Activated naive CD8-positive, alpha-beta T cell treated with anti-CD3 and anti-CD28 coated beads for 36 hours (primary cell): ENCODE data around the gene LRFN3. TPM values are rescaled to one million over a fixed set of nuclear protein-coding genes. Genes with fewer than 3 reads are reported as not detected.
"Not testable (repeated sequence)": the region's sequence is repeated elsewhere in the genome, so short reads cannot be mapped to it uniquely, and the experiment has no call there.

Source experiments
- DNase-seq: peaks from one replicate; pipeline ENCODE4 v3.0.0; 2021
- H3K27ac Mint-ChIP-seq: one replicate; pipeline ENCODE4 v1.8.0; 2022; ENCODE audit warnings: mild to moderate bottlenecking, moderate library complexity, mixed read lengths
- H3K27me3 Mint-ChIP-seq: one replicate; pipeline ENCODE4 v1.8.0; 2022; ENCODE audit warnings: mild to moderate bottlenecking, mixed read lengths
- H3K36me3 Mint-ChIP-seq: one replicate; pipeline ENCODE4 v1.8.0; 2021; ENCODE audit warnings: mild to moderate bottlenecking, mixed read lengths
- H3K4me1 Mint-ChIP-seq: one replicate; pipeline ENCODE4 v1.8.0; 2021; ENCODE audit warnings: mixed read lengths
- H3K4me3 Mint-ChIP-seq: one replicate; pipeline ENCODE4 v1.8.0; 2022; ENCODE audit warnings: mild to moderate bottlenecking, moderate library complexity, mixed read lengths
- H3K9me3 Mint-ChIP-seq: one replicate; pipeline ENCODE4 v1.8.0; 2022; ENCODE audit warnings: mixed read lengths
- total RNA-seq, 2 experiments: library from RNA; stranded (reverse); gene quantifications; one replicate each; pipeline ENCODE4 v1.2.3, GENCODE V29; 2021

The LRFN3 gene
- total RNA-seq, 2 experiments from 2014 or later: 5.8 to 7.1 TPM

GRCh38 chr19:35940839-35941238 is 4.7 kb downstream of the LRFN3 start:
- peaks cover 19% of the 10 kb centered on the region for H3K4me1 Mint-ChIP-seq
- no peak for DNase-seq
- no peak overlapping the region for H3K4me3 Mint-ChIP-seq
- H3K36me3 Mint-ChIP-seq: no peaks in the 10 kb centered on the region
- no peaks in the 10 kb centered on the region for H3K9me3 Mint-ChIP-seq
- no peak overlapping the region for H3K27ac Mint-ChIP-seq
- no peaks in the 10 kb centered on the region for H3K27me3 Mint-ChIP-seq

- no peak for DNase-seq
- no peaks in the 10 kb centered on the region for H3K27me3 Mint-ChIP-seq
- no peak overlapping the region for H3K4me3 Mint-ChIP-seq
- no peak overlapping the region for H3K27ac Mint-ChIP-seq
- peaks cover 14% of the 10 kb centered on the region for H3K4me1 Mint-ChIP-seq
- no peaks in the 10 kb centered on the region for H3K36me3 Mint-ChIP-seq
- H3K9me3 Mint-ChIP-seq: no peaks in the 10 kb centered on the region
Observed at GRCh38 chr19:35942235-35942634, 6.1 kb downstream of the LRFN3 start.

DNA sequence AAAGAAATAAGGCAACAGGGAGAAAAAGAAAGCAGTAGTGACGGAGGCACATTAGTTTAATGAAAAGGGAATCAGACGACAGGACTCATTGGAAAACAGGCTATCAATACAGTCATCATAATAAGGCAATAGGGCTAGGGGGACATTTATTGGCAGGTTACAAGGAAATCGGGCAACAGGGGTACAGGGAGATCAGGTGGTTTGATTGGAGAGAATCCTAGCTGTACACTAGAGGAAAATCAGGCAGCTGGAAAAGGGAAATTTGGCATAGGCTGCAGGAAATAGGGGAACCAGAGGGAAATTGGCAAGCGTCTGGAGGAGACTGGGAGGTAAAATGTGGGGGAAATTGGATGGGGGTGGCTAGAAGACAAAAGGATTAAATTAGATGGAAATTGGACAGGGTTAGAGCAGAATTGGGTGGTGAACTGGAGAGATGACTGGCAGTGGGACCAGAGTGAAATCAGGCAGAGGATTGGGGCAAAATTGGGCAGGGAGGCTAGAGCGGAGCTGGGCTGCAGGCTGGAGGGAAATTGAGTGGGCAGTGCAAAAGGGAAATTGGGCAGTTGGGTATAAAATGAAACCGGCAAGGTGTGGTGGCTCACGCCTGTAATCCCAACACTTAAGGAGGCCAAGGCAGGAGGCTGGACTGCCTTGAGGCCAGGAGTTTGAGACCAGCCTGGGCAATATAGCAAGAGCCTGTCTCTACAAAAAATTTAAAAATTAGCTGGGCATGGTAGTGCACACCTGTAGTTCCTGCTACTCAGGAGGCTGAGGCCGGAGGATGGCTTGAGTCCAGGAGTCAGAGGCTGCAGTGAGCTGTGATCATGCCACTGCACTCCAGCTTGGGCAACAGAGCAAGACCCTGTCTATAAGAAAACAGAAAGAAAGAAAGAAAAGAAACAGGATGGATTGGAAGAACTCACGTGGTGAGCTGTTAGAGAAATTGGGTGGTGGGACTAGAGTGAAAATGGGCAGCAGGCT is 7.4 kb downstream of the LRFN3 start:
- Mint-ChIP-seq H3K27ac (no peak overlapping the region), H3K4me1 (peaks cover 3% of the 10 kb centered on the region), H3K27me3 (no peaks in the 10 kb centered on the region), H3K4me3 (no peak overlapping the region), H3K9me3 (no peaks in the 10 kb centered on the region), H3K36me3 (no peaks in the 10 kb centered on the region)
- DNase-seq: no peak

DNA sequence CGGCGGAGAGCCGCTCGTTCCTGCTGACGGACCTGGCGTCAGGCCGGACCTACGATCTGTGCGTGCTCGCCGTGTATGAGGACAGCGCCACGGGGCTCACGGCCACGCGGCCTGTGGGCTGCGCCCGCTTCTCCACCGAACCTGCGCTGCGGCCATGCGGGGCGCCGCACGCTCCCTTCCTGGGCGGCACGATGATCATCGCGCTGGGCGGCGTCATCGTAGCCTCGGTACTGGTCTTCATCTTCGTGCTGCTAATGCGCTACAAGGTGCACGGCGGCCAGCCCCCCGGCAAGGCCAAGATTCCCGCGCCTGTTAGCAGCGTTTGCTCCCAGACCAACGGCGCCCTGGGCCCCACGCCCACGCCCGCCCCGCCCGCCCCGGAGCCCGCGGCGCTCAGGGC is 8.4 kb downstream of the LRFN3 start:
- Mint-ChIP-seq H3K27ac (no peak overlapping the region), H3K9me3 (no peaks in the 10 kb centered on the region), H3K4me3 (no peak overlapping the region), H3K4me1 (no peaks in the 10 kb centered on the region), H3K36me3 (no peaks in the 10 kb centered on the region), H3K27me3 (no peaks in the 10 kb centered on the region)
- DNase-seq: no peak

DNA sequence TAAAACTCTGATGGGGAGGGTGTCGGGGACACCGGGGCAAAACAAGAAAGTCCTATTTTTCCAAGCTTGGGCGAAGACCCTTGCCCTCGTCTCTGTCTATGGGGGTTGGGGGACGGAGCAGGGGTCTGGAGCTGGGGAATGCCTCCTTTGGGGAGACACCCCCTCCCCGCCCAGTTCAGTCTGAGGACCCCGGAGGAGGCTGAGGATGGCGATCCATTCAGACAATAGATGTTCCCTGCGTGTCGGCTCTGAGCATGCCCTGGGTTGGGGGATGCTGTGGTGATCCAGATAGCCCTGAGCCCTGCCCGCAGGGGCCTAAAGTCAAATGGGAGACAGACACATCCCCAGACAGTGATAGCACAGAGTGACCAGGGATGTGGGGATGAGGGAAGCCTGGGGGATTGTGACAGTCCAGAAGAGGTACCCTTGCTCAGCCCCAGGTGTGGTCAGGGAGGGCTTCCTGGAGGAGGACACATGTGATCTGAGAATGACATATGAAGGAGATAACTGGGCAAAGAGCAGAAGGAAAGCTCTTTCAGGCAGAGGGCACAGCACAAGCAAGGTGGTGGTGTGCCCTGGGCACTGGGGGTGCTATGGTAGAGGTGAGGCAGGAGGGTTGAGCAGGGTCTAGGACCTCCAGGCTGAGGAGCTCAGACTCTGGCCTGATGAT is 9.1 kb downstream of the LRFN3 start:
- no peak overlapping the region for H3K4me3 Mint-ChIP-seq
- H3K27me3 Mint-ChIP-seq: no peaks in the 10 kb centered on the region
- DNase-seq: no peak
- H3K36me3 Mint-ChIP-seq: no peaks in the 10 kb centered on the region
- no peaks in the 10 kb centered on the region for H3K4me1 Mint-ChIP-seq
- no peak overlapping the region for H3K27ac Mint-ChIP-seq
- H3K9me3 Mint-ChIP-seq: no peaks in the 10 kb centered on the region

DNA sequence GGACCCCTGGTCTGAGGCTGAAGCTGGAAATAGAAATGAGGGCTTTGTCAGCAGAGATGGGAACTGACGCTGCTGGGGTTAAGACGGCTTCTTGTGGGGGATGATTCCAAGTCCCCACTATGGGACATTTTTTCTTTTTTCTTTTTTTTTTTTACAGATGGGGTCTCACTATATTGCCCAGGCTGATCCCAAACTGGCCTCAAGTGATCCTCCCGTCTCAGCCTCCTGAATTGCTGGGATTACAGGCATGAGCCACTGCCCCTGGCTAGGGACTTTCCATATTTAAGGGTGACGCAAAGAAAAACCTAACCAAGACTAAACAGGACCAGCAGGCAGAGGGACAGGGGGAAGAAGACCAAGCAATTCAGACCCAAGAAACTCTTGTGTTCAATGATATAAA is 10.0 kb downstream of the LRFN3 start:
- no peak for DNase-seq
- no peaks in the 10 kb centered on the region for H3K4me1 Mint-ChIP-seq
- H3K27ac Mint-ChIP-seq: no peak overlapping the region
- H3K4me3 Mint-ChIP-seq: no peak overlapping the region
- H3K27me3 Mint-ChIP-seq: no peaks in the 10 kb centered on the region
- H3K9me3 Mint-ChIP-seq: no peaks in the 10 kb centered on the region
- no peaks in the 10 kb centered on the region for H3K36me3 Mint-ChIP-seq

GRCh38 chr19:35949131-35949530 is 13.0 kb downstream of the LRFN3 start:
- no peak overlapping the region for H3K27ac Mint-ChIP-seq
- no peaks in the 10 kb centered on the region for H3K9me3 Mint-ChIP-seq
- peaks cover 18% of the 10 kb centered on the region for H3K4me1 Mint-ChIP-seq
- no peak for DNase-seq
- no peaks in the 10 kb centered on the region for H3K27me3 Mint-ChIP-seq
- H3K4me3 Mint-ChIP-seq: no peak overlapping the region
- H3K36me3 Mint-ChIP-seq: no peaks in the 10 kb centered on the region

DNA sequence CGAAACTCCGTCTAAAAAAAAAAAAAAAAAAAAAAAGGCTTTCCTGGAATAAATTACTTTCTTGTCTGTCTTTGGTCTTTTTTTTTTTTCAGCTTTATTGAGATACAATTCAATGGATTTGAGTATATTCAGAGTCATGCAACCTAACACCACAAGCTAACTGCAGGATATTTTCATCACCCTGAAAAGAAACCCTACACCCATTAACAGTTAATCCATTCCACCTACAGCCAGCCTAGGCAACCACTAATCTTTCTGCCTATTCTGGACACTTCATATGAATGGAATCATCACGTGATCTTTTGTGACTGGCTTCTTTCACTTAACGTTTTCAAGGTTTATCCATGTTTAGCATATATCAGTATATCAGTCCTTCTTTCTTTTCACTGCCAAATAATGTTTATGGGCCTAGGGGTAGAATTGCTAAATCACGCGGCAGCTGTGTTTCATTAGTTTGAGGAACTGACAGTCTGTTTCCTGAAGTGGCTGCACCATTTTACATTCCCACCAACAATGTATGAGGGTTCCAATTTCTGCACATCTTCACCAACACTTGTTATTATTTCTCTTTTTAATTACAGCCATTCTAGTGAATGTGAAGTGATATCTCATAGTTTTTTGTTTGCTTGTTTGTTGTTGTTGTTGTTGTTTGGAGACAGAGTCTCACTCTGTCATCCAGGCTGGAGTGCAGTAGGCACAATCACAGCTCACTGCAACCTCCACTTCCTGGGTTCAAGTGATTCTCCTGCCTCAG is 19.9 kb downstream of the LRFN3 start:
- peaks cover 28% of the 10 kb centered on the region for H3K4me1 Mint-ChIP-seq
- H3K27ac Mint-ChIP-seq: no peak overlapping the region
- peaks cover 3% of the 10 kb centered on the region for H3K9me3 Mint-ChIP-seq
- H3K4me3 Mint-ChIP-seq: no peak overlapping the region
- H3K27me3 Mint-ChIP-seq: peaks cover 5% of the 10 kb centered on the region
- no peaks in the 10 kb centered on the region for H3K36me3 Mint-ChIP-seq
- DNase-seq: no peak

GRCh38 chr19:35957411-35957810 is 21.2 kb downstream of the LRFN3 start:
- not testable (repeated sequence) for H3K27ac Mint-ChIP-seq, H3K36me3 Mint-ChIP-seq

DNA sequence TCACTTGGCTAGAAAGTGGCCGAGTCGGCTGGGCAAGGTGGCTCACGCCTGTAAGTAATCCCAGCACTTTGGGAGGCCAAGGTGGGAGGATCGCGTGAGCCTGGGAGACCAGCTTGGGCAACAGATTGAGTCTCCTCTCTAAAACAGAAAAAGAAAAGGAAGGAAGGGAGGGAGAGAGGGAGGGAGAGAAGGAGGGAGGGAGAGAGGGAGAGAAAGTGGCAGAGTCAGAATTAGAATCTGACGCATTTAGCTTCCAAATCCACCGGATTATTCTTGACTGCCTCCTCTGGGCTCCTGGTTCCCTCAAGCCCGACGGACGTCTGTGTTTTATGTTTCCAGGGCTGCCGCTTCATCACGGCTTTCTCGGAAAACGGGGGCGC is 22.5 kb downstream of the LRFN3 start:
- Mint-ChIP-seq H3K36me3 (no peaks in the 10 kb centered on the region), H3K4me3 (no peak overlapping the region), H3K27me3 (peaks cover 8% of the 10 kb centered on the region), H3K9me3 (peaks cover 3% of the 10 kb centered on the region), H3K4me1 (peaks cover 15% of the 10 kb centered on the region), H3K27ac (no peak overlapping the region)
- DNase-seq: no peak

More at GRCh38 chr19:35957411-35957810, 21.2 kb downstream of the LRFN3 start:
- H3K9me3 Mint-ChIP-seq, H3K27me3 Mint-ChIP-seq, H3K4me3 Mint-ChIP-seq, DNase-seq: not testable (repeated sequence)
- H3K4me1 Mint-ChIP-seq: peaks cover 25% of the 10 kb centered on the region

- Mint-ChIP-seq H3K4me3 (peak overlapping the region; percentile 45), H3K4me1 (peaks cover 9% of the 10 kb centered on the region), H3K27me3 (peaks cover 9% of the 10 kb centered on the region), H3K9me3 (peaks cover 3% of the 10 kb centered on the region), H3K36me3 (no peaks in the 10 kb centered on the region), H3K27ac (no peak overlapping the region)
- DNase-seq: peak; percentile 77
Observed at GRCh38 chr19:35959040-35959967, 23.1 kb downstream of the LRFN3 start.

- H3K36me3 Mint-ChIP-seq: no peaks in the 10 kb centered on the region
- H3K9me3 Mint-ChIP-seq: peaks cover 3% of the 10 kb centered on the region
- no peak overlapping the region for H3K27ac Mint-ChIP-seq
- peaks cover 8% of the 10 kb centered on the region for H3K4me1 Mint-ChIP-seq
- peaks cover 9% of the 10 kb centered on the region for H3K27me3 Mint-ChIP-seq
- no peak for DNase-seq
- H3K4me3 Mint-ChIP-seq: peak overlapping the region; percentile 45
Observed at GRCh38 chr19:35959968-35960320, 23.8 kb downstream of the LRFN3 start.

DNA sequence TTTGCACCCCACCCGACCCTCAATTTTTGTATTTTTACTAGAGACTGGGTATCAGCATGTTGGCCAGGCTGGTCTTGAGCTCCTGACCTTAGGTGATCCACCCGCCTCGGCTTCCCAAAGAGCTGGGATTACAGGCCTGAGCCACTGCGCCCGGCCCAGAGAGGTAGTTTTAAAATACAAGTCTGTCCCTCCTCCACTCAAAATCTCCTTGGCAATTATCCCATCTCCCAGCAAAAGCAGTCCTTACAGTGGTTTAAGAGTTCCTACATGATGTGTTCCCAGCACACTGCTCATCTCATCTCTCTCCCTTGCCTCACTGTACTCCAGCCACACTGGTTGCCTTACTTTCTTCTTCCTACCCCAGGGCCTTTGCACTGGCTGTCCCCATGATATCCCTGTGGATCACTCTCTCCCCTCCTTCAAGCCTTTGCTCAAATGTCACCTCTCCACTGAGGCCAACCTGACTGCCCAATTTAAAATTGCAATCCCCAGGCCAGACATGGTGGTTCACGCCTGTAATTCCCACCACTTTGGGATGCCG is 24.3 kb downstream of the LRFN3 start:
- H3K27ac Mint-ChIP-seq: no peak overlapping the region
- no peaks in the 10 kb centered on the region for H3K36me3 Mint-ChIP-seq
- DNase-seq: no peak
- peaks cover 6% of the 10 kb centered on the region for H3K4me1 Mint-ChIP-seq
- peaks cover 9% of the 10 kb centered on the region for H3K27me3 Mint-ChIP-seq
- H3K4me3 Mint-ChIP-seq: no peak overlapping the region
- H3K9me3 Mint-ChIP-seq: peaks cover 3% of the 10 kb centered on the region

DNA sequence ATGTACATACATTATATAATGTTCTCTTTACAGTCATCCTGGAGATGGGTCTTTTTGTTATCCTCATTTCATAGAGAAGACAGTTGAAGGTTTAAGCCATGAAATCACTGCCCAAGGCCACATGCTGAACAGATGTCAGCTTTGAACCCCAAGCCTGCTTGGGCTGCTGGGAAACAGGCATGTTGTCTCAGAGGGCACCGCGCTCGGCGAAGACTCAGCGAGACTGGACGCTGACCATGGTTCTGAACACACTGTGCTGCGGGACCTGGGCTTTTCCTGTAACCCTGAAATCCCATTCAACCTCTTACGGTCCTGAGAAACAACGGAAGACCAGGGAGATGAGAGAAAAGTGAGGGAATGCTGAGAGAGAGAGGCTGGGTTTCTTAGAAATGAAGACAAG is 27.3 kb downstream of the LRFN3 start:
- Mint-ChIP-seq H3K9me3 (no peaks in the 10 kb centered on the region), H3K4me1 (peaks cover 2% of the 10 kb centered on the region), H3K4me3 (no peak overlapping the region), H3K27me3 (peaks cover 9% of the 10 kb centered on the region), H3K27ac (no peak overlapping the region), H3K36me3 (no peaks in the 10 kb centered on the region)
- DNase-seq: peak; percentile 35
